ENCODE measurements around the gene NAA25. TPM values are rescaled to one million over a fixed set of nuclear protein-coding genes. Genes with fewer than 3 reads are reported as not detected.

NAA25 gene
- 100 to 1,000 TPM in 1 of 12 donors, 10 to 100 TPM in 11; 19.5 to 149 (median 25.9) TPM for polyA plus RNA-seq (ENCODE audit: insufficient read length in 12 of 12)
- long read RNA-seq, donor 1, partial matches to known transcripts = 0 of 1 reads
- long read RNA-seq, donor 1, other reads (novel, unspliced or antisense) = 0 of 1 reads
- long read RNA-seq, donor 2, full-length matches to known transcripts = 3 of 3 reads
- long read RNA-seq, donor 2, partial matches to known transcripts = 0 of 3 reads
- long read RNA-seq, donor 2, other reads (novel, unspliced or antisense) = 0 of 3 reads
- long read RNA-seq, donor 3, full-length matches to known transcripts = 2 of 2 reads
- long read RNA-seq, donor 3, partial matches to known transcripts = 0 of 2 reads
- long read RNA-seq, donor 3, other reads (novel, unspliced or antisense) = 0 of 2 reads
- long read RNA-seq, donor 4, full-length matches to known transcripts = 1 of 1 reads
- long read RNA-seq, donor 4, partial matches to known transcripts = 0 of 1 reads
- long read RNA-seq, donor 4, other reads (novel, unspliced or antisense) = 0 of 1 reads
- long read RNA-seq, donor 5 = 0 reads
- long read RNA-seq, donor 6, partial matches to known transcripts = 0 of 1 reads
- long read RNA-seq, donor 6, other reads (novel, unspliced or antisense) = 0 of 1 reads
- long read RNA-seq, donor 7 = 0 reads
- long read RNA-seq, donor 8, full-length matches to known transcripts = 5 of 11 reads
- long read RNA-seq, donor 8, partial matches to known transcripts = 6 of 11 reads
- long read RNA-seq, donor 8, other reads (novel, unspliced or antisense) = 0 of 11 reads
- long read RNA-seq, donor 9 = 0 reads
- long read RNA-seq, donor 10, full-length matches to known transcripts = 4 of 4 reads
- long read RNA-seq, donor 10, partial matches to known transcripts = 0 of 4 reads
- long read RNA-seq, donor 10, other reads (novel, unspliced or antisense) = 0 of 4 reads
- long read RNA-seq, donor 11 = 0 reads

DNA sequence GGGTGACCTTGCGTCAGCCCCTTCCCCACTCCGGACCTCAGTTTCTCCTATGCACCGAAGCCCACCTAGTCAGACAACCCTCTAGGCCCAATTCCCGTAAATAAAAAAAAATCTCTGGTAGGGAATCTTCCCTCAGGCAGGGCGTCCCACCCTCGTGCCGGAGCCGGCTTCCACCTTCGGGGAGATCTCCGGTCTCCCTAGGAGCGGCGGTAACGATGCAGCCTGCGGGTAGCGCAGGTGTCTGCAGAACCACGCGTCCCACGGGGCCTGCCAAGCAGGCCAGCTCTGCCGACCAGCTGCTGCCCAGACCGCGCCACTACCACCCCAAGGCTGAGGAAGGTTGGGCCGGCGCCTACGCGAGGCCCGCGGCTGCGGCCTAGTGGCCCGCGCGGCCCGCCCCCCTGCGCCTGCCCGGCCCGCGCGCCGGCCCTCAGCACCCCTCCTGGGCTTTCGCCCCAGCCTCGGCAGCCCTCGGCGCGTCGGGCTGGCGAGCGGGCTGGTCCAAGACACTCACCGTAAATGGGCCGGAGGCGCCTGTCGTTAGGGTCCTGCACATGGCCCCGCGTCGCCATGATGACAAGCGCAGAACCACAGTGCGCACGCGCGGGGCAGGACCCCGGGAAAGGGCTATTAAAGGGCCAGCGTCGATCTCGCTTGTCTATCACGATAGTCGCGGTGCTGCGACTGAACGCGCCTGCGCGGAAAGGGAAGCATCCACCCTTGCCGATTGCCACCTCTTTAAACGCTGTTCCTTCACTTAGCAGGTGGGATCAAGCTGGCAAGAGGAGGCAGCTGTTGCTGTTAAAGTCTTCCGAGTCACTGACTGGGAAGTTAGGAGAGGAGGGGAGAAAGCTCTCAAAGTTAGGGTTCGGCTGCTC lies at the start of gene NAA25:
TSS of gene NAA25 (minus strand) at position 582 of the 878 bp plus-strand sequence. CDS start at position 572, 10 bp downstream.
- DNase-seq = peak; percentile 93

DNA sequence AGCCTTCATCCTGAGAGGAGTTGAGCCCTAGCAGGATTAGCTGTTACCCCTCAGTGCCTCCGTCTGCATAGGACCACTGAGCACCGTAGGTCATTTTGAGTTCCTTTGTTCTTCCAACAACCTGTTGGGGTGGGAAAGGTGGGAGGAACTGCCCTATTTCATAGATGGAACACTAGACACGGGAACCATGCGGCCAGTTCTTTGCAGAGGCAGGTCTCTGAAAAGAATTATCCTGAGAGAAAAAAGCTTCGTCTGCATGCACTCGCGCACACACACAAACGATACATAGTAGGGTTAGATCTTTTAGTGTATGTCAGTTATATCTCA lies 45.3 kb upstream of the NAA25 start:
- DNase-seq = no peak

DNA sequence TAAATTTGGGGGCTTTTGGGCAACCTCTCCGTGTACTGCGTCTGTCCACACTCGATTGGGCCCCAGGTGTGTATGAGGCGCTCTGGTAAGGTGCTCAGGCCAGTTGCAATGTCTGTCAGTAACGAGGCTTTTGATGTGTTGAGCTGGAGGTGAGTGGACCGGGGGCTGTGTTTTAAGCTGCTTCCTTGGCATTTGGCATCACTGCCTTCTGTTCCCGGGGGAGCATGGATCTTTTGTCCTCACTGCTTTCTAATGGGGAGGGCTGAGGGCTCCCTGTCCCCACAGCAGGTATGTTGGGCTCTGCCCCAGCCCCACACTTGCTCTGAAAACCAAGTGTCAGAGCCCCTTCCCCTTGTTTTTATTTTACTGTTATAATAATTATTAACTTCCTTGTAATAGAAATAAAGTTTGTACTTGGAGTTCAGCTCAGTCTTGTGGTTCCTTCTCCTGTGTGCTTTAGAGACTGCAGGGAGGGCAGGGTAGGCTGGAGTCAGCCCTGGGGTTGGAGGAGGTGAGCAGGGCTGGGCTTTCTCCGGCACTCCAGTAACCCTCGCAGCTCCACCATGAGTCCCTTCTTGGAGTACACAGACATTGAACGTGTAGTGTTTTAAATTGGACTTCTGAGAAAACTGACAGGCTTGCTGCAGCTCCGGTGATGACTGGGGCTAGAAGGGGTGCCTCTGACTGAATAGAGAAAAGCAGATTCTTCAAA lies 44.8 kb upstream of the NAA25 start:
- DNase-seq = no peak

DNA sequence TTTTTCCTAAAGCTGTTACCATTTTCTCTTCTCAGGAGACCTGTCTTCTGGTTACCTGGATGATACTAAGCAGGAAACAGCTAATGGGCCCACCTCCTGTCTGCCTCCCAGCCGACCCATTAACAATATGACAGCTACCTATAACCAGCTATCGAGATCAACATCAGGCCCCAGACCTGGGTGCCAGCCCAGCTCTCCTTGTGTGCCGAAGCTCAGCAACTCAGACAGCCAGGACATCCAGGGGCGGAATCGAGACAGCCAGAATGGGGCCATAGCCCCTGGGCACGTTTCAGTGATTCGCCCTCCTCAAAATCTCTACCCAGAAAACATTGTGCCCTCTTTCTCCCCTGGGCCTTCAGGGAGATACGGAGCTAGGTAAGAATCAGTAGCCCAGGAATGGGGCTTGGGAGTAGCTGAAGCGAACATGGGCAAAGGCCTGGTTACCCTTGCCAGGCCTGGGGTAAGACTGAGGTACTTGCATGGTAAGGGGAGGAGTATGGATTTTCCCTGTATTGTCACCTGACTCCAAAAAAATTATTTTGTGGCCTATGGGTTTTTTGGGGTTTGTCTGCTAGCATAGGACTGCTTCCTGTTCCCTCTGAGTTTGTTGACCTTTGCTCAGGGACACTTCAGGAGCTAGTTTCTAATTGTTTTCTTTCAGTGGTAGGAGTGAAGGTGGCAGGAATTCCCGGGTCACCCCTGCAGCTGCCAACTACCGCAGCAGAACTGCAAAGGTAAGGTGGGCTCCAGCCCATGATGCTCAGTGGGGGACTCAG lies 43.4 kb upstream of the NAA25 start:
- no peak for DNase-seq

- no peak for DNase-seq
These were observed 41.0 kb upstream of the NAA25 start for GRCh38 chr12:112149596-112149995.

- no peak for DNase-seq
These were observed 39.5 kb upstream of the NAA25 start for GRCh38 chr12:112148031-112148513.

DNA sequence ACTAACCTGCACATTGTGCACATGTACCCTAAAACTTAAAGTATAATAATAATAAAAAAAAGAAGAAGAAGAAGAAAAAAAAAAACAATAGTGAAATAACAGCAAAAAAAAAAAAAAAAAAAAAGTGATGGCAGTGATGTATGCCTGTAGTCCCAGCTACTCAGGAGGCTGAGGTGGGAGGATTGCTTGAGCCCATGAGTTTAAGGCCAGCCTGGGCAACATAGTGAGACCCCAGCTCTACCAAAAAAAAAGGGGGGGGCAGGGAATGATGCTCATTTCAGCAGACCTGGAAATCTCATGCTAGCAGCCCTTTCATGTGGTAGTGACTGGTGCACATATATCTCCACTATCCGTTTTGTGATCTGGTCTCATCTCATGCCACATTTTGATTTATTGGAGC lies 37.5 kb upstream of the NAA25 start:
- no peak for DNase-seq

DNA sequence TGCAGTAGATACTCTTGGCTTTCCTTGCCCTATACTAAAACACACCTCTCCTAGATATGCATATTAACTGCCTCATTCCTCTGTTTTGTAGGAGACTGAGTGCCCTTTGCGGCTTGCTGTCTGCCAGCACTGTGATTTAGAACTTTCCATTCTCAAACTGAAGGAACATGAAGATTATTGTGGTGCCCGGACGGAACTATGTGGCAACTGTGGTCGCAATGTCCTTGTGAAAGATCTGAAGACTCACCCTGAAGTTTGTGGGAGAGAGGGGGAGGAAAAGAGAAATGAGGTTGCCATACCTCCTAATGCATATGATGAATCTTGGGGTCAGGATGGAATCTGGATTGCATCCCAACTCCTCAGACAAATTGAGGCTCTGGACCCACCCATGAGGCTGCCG lies 32.1 kb upstream of the NAA25 start:
- DNase-seq = no peak

- no peak for DNase-seq
These were observed 26.1 kb upstream of the NAA25 start for GRCh38 chr12:112134731-112135130.

- DNase-seq = no peak
These were observed 24.8 kb upstream of the NAA25 start for GRCh38 chr12:112133418-112133817.

- DNase-seq = no peak
These were observed 23.1 kb upstream of the NAA25 start for GRCh38 chr12:112131686-112132085.

GRCh38 chr12:112130441-112130998 lies 21.9 kb upstream of the NAA25 start:
- DNase-seq = no peak

- no peak for DNase-seq
These were observed 18.3 kb upstream of the NAA25 start for GRCh38 chr12:112126911-112127310.

- DNase-seq = no peak
These were observed 17.4 kb upstream of the NAA25 start for GRCh38 chr12:112126000-112126438.

- peak; percentile 99 for DNase-seq
These were observed 16.8 kb upstream of the NAA25 start, which contains the start of gene TRAFD1 for GRCh38 chr12:112125250-112125999. TSS of gene TRAFD1 (plus strand) at chr12:112125560. CDS start at chr12:112130523, 4,963 bp downstream.

- no peak for DNase-seq
These were observed 16.3 kb upstream of the NAA25 start for GRCh38 chr12:112124918-112125249.

DNA sequence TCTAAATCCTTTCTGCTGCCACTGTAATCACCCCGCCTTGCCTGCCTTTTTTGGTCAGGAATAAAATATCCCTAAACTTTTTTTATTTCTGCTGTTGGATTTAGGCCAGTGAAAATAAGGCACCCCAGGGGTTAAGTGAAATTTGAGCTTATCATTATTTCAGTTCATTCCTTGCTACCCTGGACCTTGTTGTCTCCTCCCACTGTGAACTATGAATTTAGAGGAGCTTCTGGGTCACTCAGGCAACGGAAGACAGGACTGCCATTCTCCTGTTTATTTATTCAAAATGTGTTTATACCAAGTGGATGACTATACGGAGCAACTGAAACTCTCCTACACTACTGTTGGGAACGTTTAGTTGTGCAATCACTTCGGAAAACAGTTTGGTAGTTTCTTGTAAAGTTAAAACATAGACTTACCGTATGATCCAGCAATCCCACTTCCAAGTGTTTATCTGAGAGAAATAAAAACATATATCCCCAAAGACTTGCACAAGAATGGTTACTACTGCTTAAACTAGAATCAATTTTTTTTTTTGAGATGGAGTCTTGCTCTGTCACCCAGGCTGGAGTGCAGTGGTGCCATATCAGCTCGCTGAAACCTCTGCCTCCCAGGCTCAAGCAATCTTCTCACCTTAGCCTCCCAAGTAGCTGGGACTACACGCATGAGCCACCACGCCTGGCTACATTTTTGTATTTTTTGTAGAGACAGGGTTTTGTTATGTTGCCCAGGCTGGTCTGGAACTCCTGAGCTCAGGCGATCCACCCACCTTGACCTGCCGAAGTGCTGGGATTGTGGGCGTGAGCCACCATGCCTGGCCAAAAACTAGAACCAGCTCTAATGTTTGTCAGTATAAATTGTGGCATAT lies 14.5 kb upstream of the NAA25 start:
- no peak for DNase-seq

Measured in muscle of arm (tissue), 14 donors.